Right renal cortex interstitium (tissue), 3 donors: ENCODE measurements around the gene STOML2. TPM values are rescaled to one million over a fixed set of nuclear protein-coding genes. Genes with fewer than 3 reads are reported as not detected.
"Not testable (repeated sequence)": the region's sequence is repeated elsewhere in the genome, so short reads cannot be mapped to it uniquely, and the experiment has no call there.

Experiments used
- DNase-seq, 3 donors: peaks; one replicate each; pipeline ENCODE4 v3.0.0-alpha.2; 2013; ENCODE audit warnings: low read depth in 3 of 3, low spot score in 2 of 3
- polyA plus RNA-seq, 3 donors: library from polyadenylated mRNA; unstranded; fragments of 120-200 nt; gene quantifications; one replicate each; pipeline ENCODE4 v1.2.1, GENCODE V29; 2013; ENCODE audit not compliant: insufficient read length in 3 of 3

Gene STOML2
- polyA plus RNA-seq = 100 to 1,000 TPM; 131 to 138 (median 136) TPM

GRCh38 chr9:35102769-35103659, at the start of gene STOML2:
TSS of gene STOML2 (minus strand) at chr9:35103131. CDS start at chr9:35103094, 37 bp downstream.
- peak; percentile 86 to 95 (median 88) for DNase-seq

GRCh38 chr9:35147941-35148563, 45.1 kb upstream of the STOML2 start:
- not testable (repeated sequence) for DNase-seq

GRCh38 chr9:35142037-35142436, 39.1 kb upstream of the STOML2 start:
- DNase-seq = no peak

GRCh38 chr9:35140093-35140492, 37.2 kb upstream of the STOML2 start:
- no peak for DNase-seq

GRCh38 chr9:35136866-35137265, 33.9 kb upstream of the STOML2 start:
- no peak for DNase-seq

GRCh38 chr9:35135988-35136387, 33.1 kb upstream of the STOML2 start:
- DNase-seq = no peak

GRCh38 chr9:35134920-35135319, 32.0 kb upstream of the STOML2 start:
- no peak for DNase-seq

- peak; percentile 85 to 90 (median 89) for DNase-seq
These were observed 14.1 kb upstream of the STOML2 start for GRCh38 chr9:35116898-35117551.

GRCh38 chr9:35116539-35116897, 13.6 kb upstream of the STOML2 start:
- no peak for DNase-seq

GRCh38 chr9:35115680-35116538, 13.0 kb upstream of the STOML2 start, which contains the start of gene ATOSB:
TSS of gene ATOSB (minus strand) at chr9:35115862. CDS start at chr9:35108274, 7,588 bp downstream.
- DNase-seq = peak; percentile 93 to 96 (median 93)

GRCh38 chr9:35114840-35115628, 12.1 kb upstream of the STOML2 start:
- DNase-seq = no peak

- peak in 1 of 3 donors; percentile 48 for DNase-seq
These were observed 11.3 kb upstream of the STOML2 start for GRCh38 chr9:35114113-35114839.

- no peak for DNase-seq
These were observed 9.5 kb upstream of the STOML2 start for GRCh38 chr9:35112257-35113020.

GRCh38 chr9:35111001-35111933, 8.3 kb upstream of the STOML2 start:
- peak; percentile 88 to 93 (median 92) for DNase-seq

GRCh38 chr9:35110327-35110761, 7.4 kb upstream of the STOML2 start:
- DNase-seq = no peak

GRCh38 chr9:35108946-35109575, 6.1 kb upstream of the STOML2 start:
- DNase-seq = no peak
